OCI-M2 (cell line): ENCODE data around the gene PLIN5.
"Not testable (repeated sequence)": the region's sequence is repeated elsewhere in the genome, so short reads cannot be mapped to it uniquely, and the experiment has no call there.

Source experiments
- DNase-seq: peaks from one replicate; lab custom pipeline; 2025; ENCODE audit not compliant: unreplicated experiment; lab: John Stamatoyannopoulos, UW

The PLIN5 gene

DNA sequence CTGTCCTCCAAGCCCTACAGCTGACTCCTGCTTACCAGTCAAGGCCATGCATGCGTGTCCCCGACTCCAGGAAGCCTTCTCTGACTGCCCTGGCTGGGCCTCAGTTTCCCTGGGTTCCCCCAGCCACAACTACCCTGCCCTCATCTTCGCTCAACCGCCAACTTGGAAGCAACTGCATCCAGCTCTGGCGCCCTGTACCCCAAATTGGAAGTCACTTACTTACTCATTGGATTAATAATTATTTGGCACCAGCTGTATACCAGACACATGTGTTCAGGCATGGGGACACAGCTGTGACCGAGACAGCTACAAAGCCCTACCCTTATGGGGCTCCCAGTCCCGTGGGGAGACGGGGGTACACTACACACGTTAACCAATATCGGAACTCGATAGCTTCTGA, 35.4 kb upstream of the PLIN5 start:
- no peak for DNase-seq

DNA sequence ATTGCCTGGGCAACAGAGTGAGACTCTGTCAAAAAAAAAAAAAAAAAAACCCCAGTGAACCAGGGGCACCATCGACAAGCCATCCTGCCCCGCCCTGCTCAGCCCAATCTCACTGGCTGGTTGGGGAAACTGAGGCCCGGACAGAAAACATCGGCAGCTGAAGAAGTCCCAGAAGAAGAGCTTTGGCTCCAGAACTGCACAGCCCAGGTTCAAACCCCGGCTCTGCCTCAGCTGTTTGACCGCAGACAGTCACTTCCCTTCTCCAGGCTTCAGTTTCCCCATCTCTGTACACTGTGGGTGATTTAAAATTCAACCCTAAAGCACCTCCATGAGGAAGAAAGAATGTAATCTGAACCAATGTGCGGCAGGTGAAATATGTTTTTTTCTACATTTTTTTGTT, 33.9 kb upstream of the PLIN5 start:
- DNase-seq, result no peak

DNA sequence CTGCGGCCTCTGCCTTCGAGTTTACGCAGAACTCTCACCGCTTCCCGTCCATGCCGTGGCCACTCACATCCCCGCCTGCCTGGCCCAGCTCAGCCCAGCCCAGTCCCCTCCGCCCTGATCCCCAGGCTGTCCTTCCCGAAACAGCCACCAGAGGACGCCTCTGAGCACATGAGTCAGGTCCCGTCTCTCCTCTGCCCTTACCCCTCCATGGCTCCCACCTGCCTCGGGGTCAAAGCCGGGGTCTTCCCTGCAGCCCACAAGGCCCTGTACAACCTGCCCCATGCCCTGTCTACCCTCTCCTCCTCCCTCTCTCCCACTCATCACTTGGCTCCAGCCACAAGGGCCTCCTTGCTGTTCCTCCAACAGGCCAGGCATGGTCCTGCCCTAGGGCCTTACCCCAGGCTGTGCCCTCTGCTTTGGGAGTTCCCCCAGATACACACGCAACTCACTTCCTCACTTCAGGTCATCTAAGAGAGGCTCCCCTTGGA, 32.6 kb upstream of the PLIN5 start:
- no peak for DNase-seq

DNA sequence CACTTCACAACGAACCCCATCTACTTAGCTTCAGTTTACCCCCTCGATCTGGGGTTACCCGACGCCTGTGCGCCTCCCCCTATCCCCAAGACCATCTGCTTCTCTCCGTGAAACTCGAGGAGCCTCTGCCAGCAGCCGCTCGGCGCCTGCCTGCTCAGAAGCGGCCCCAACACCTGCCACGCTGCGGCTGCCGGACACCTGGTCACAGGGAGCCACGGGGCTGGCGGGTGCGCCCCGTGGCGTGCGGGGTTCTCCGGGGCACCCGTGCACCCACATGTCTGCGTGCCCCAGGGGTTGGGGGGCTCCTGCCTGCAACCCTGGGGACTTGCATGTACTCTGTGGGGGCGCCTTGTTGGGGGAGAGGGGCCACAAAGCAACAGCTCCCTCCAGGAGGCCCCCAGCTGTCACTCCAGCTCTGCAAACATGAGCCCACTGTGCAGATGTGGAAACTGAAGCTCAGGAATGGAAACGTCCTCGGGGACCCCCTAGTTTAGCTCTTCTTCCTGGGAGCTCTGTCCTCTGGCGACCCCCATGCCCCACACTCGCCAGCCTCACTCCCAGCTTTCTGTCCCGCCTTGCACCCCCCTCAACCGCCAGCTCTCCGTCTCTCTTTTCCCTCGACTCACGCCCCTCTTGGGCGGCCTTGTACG, 31.5 kb upstream of the PLIN5 start:
- no peak for DNase-seq

DNA sequence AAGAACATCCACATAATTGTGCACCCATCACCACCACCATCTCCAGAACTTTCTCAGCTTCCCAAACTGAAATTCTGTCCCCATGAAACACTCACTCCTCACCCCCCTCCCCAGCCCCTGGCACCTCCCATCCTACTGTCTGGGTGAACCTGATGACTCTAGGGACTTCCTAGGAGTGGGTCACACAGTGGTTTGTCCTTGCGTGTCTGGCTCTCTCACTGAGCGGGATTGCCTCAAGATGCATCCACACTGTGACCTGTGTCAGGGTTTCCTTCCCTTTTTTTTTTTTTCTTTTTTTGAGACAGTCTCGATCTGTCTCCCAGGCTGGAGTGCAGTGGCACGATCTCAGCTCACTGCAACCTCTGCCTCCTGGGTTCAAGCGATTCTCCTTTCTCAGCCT, 28.5 kb upstream of the PLIN5 start:
- DNase-seq, result not testable (repeated sequence)

DNA sequence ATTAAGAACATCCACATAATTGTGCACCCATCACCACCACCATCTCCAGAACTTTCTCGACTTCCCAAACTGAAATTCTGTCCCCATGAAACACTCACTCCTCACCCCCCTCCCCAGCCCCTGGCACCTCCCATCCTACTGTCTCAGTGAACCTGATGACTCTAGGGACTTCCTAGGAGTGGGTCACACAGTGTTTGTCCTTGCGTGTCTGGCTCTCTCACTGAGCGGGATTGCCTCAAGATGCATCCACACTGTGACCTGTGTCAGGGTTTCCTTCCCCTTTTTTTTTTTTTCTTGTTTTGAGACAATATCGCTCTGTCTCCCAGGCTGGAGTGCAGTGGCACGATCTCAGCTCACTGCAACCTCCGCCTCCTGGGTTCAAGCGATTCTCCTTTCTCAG, 27.1 kb upstream of the PLIN5 start:
- DNase-seq, result not testable (repeated sequence)

DNA sequence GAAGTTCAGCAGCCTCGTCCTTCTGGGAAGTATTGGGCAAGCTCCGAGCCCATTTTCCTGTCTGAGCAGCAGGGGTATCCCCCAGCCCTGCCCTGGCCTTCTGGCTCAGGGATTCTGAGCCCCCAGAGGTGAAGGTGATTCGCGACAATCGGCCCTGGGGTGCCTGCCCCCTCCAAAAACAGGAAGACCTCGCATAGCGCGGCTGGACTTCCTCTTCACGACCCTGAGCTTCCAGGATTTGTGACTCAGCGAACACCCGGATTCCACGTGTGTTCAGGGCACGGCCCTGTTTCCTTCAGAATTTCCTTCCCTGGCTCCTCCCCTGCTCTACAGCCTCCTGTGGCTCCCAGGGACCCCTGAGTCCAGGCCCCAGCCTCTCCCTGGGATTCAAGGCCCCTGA, 24.5 kb upstream of the PLIN5 start, which contains the start of gene SEMA6B:
TSS of gene SEMA6B (minus strand) at position 116 of the 400 bp plus-strand sequence. CDS start 1,227 bp downstream, outside the sequence.
- DNase-seq, result no peak

DNA sequence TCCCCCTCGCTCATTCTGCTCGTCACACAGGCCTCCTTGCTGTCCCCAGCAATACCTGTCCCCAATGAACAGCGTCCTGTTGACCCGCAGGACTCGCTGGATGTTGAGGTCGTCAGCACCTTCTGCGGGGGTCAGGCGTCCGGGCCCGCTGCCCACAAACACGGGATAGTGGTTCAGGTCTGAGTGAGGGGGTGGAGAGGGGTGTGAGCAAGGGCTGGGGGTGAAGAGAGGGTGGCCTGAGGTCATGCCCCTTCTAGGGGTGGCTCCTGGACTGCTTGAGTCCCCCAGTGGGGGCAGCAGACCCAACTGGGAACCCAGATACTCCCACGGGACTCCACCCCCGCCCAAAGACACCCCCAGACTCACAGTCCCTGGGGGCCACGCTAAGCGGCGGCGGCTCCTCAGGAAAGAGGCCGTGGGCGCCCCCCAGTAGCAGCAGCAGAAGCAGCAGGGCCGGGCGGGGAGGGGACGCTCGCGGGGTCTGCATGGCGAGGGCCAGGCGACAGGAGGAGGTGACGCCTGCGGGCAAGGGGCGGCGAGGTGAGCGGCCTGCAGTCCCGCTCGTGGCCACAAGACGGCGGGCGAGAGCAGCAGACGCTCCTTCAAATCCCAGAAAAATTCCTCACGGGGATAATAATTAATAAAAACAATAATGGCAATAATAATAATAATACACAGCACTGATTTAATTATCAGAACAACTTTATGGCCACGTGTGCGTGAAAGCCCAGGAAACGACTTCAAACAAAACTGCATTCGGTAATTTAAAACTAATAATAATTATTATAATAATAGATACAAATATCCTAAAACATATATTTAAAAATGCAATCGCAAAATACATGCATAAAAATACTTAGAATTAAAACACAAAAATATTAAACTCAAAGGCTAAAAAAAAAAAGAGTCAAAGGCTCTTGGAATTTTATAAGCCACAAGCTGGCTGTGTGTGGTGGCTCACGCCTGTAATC, 23.2 kb upstream of the PLIN5 start:
- no peak for DNase-seq

DNA sequence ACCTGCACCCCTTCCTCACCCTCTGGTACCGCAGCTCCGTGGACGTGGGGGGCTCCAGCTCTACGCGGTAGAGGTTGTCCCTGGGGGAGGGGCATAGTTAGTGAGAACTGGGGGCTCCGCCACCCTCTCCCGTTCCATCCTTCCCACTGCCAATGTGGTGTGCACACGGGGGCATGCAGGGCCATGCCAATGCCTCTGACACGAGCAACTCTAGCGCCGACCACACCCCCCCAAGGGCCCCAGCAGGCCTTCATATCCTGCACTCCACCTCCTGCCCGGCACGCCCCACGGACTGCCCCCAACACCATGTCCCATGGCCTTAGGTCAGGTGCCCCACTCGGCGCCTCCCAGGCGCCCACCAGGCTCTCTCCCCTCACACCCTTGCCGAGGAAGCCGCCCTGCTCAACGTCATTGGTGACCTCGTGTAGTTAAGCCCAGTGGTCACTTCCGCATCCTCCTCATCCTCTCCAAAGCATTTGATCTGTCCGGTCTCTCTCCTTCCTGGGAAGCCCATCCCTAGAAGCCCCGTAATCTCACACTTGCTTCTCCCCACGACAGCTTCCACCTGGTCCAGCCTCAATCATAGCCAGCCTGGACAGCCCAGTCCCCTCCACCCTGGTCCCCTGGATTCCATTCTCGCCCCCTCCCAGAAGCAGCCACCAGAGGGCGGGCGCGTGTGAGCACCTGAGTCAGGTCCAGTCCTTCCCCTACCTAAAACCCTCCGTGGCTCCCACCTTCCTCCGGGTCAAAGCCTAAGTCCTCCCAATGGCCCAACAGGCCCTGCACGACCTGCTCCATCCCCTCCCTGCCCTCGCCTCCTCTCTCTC, 22.3 kb upstream of the PLIN5 start:
- DNase-seq, result no peak

DNA sequence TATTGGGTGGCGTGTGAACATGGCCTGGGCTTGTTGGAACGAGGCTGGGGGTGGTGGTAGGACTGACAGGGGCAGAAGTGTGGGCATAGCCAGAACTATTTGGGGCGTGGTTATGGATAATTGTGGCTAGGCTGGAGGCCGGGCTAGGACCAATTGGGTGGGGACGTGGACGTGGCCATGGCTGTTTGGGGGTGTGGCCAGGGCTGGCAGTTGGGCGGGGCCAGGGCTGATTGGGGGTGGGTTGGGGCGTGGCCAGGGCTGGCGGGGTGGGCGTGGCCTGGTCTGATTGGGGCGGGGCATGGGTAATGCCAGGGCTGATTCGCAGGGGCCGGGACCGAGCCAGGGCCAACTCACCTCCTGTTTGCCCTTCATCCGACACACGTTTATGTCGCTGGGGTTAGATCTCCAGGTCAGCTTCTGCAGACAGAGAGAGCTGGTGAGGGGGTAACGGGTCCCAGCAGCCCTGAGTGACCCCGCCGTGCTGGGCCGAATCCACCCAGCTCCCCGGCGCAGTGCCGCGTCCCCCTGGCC, 21.6 kb upstream of the PLIN5 start:
- DNase-seq, result no peak

DNA sequence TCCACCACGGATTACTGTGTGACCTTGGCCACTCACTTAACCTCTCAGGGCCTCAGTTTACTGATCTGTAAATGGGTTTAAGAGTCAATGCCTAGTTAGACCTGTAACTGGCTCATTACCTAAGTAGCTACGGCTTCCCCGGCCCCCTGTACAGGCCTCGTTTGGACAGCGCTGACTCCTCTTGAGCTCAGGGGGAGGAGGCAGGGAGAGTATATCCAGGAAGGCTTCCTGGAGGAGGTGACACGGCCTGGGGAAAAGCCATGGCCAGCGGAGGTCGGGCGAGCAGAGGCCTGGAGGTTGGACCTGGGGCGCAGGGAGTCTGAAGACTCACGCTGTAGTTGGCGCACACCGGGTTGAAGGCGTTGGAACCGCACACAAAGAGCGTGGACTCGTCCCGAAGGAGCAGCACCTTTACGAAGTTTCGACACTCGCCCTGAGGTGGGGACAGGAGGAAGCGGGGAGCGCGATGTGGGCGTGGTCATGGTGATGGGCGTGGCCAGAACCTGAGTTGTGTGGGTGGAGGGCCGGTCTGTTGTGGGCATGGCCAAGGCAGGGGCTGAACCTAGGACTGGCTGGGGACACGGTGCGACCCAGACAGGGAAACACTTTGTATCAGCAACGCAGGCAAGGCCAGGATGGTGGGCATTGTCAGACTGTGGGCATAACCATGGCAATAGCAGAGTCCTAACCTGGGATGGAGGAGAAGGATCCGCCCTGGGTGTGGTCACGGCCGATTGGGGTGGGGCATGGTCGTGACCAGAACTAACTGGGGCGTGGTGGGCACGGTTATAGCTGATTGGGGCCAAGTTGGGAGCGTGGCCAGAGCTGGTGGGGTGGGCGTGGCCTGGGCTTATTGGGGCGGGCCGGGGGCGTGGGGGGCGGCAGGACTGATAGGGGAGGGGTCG, 20.9 kb upstream of the PLIN5 start:
- DNase-seq, result no peak

DNA sequence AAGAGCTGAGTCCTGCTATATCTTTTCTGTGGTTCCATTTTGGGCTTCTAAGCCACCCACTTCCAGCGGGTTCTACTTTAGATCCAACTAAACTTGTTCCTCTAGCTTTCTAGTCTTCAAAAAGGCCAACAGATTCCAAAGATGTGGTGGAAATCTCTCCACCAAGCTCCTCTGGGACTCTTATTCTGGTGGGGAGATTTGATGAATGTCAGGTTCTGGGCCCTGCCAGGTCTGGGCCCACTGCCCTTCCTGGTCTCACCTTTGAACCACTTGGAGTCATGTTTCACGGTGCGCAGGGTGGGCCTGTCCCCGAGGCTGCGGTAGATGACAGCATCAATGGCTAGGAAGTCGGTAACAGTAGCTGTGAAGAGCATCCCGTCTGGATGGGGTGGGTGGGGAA, 19.7 kb upstream of the PLIN5 start:
- no peak for DNase-seq

DNA sequence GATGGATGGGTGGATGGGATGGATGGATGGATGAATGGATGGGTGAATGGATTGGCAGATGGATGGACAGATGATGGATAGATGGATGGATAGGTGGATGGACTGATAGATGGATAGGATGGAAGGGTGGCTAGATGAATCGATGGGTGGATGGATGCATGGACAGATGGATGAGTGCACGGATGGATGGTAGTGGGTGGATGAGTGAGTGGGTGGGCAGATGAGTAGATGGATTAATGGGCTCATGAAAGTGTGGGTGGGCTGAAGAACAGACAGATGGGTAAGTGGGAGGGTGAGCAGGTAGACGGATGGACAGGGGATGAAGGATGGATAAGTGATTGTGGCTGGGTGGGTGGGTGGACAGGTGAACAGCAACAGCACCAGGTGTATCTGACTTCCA, 18.8 kb upstream of the PLIN5 start:
- no peak for DNase-seq

DNA sequence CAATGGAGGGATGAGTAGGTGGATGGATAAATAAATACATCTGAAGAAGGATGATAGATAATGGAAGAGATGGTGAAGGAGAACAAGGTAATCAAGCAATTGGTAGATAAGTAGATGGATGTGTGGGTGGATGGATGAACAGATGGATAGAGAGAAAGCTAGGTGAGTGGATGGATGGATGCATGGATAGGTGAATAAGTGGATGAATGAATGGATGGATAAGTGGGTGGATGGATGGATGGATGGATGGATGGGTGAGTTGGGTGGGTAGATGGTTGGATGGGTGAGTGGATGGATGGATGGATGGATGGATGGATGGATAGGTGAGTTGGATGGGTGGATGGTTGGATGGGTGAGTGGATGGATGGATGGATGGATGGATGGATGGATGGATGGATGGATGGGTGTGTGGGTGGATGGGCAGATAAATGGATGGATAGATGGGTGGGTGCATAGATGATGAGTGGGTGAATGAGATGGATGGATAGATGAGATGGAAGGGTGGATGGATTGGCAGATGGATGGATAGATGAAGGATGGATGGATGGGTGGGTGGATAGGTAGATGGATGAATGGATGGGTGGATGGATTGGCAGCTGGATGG, 18.2 kb upstream of the PLIN5 start:
- DNase-seq, result no peak

DNA sequence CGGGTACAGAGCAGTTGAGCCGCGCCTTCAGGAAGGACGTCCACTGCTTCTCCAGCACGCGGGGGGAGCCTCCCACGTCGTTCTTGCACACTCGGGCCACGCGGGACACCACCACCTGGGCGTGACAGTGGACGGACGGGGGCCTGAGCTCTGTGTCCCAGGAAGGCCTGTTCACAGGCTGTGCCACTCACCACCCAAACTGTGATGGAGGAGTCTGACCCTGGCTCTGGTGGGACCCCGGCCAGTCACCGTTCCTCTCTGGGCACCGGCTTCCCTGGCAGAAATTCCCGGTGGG, 17.4 kb upstream of the PLIN5 start:
- DNase-seq, result no peak

DNA sequence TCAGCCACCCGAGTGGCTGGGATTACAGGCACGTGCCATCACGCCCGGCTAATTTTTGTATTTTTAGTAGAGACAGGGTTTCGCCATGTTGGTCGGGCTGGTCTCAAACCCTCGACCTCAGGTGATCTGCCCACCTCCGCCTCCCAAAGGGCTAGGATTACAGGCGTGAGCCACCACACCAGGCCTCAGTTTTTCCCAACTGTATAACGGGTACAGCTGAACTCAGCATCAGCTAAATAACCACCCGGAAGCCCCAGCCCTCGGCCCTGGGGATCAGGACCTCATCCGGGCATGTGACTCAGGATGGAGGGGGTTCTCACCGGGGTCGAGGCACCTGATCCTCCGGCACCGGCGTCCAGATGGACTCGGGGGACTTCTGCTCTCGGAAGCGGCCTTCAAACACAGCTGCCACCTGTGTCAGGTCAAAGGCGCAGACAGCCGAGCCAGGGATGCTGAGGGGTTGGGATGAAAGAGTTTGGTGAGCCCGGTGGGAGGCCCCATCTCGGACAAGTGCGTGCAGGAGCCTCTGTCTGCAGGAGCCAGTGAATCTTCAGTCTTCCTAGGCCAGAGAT, 15.5 kb upstream of the PLIN5 start:
- no peak for DNase-seq

DNA sequence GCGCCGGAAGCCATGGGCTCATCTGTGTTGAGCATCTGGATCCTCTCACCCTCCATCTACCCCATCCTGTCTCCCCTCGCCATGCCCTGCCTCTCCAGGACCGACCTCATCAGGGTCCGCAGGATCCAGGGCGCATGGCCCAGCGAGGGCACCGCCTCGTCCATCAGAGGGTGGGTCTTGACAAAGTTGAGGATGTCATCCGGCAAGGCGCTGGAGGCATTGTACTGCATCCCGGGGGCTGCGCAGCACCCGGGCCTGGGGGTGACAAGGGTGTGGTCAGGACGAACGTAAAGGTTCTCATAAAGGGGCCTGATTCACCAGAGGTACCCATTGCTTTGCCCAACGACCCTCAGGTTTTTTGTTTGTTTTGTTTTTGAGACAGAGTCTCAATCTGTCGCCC, 15.0 kb upstream of the PLIN5 start:
- no peak for DNase-seq

DNA sequence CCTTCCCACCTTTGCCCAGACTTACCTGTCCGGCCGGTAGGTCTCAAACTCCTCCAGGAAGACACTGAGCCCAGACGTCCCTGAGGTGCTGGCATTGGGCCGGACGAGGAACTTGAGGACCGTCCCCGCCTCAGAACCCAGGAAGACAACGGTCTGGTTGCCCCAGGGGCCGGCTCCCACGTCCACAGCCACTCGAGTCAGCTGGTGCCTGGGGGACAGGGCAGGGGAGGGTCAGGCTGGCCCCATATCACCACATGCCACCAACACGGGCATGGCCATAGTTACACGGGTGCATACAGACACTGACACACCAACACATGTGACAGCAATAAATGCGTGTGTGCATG, 13.2 kb upstream of the PLIN5 start:
- DNase-seq, result no peak
